Heart left ventricle (tissue), 13 donors: ENCODE data around the gene RAB3GAP2.

Source experiments
- POLR2A ChIP-seq, 2 donors: fragments of 450-650 bp; IDR thresholded peaks; one replicate each; pipeline ENCODE4 v1.6.1; 2017; ENCODE audit warnings: antibody characterized with exemption in 2 of 2, mild to moderate bottlenecking in 2 of 2, moderate library complexity in 2 of 2
- TF ChIP-seq, protein P1 (sequence below), 12 donors: fragments of 200-600 bp; sonication (generic) in 4 of 12; IDR thresholded peaks; one replicate each; pipeline versions ENCODE4 v1.5.0 to v1.8.0; 2018 to 2022; ENCODE audit warnings: antibody characterized with exemption in 12 of 12, mild to moderate bottlenecking in 5 of 12
- donor health status: ischemic (EF 13 %, LVEDD 7.1; RV severe dilation, severe dysfunction).
- donor health status: DM: no; HTN: yes; CAD: no.
- donor health status: DM: no; HTN: no; CAD: no.
- donor health status: ischemic (EF 25% LVEDD 6.9; RV normal size, moderate dysfunction).
- donor health status: ischemic (EF 25% LVEDD 5.7; RV mildly dilated, moderate dysfunction).
- donor health status: ischemic (EF 35%, LVEDD 5.7; RV mildly dilated, moderate dysfunction).
- donor health status: nonischemic (EF 11% LVEDD 7.7; RV severe dilation, severe dysfunction).
- donor health status: DM: yes; HTN: yes; CAD: no.
- donor health status: PGD.
- donor health status: ischemic (EF 29% LVEDD 5.4; RV normal size, mild dysfunction).
- donor health status: nonischemic (EF 23%, LVEDD 6.1; RV moderate dilation, normal function).

DNA sequence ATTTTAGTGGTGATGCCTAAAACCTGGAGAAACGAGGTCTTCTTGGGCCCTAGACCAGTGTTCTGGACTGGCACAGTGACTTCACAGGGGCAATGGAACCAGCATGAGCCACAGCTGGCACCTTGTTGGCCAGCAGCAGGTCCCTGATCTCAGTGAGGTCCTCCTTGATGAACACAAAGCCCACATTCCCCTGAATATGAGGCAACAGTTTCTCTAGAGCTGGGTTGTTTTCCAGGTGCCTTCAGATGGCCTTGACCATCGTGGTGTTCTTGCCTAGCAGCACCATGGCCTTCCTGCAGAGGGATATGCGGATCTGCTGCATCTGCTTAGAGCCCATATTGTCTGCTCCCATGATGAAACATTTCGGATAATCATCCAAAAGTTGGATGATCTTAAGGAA is 44.9 kb upstream of the RAB3GAP2 start:
- TF ChIP-seq, protein P1, sequence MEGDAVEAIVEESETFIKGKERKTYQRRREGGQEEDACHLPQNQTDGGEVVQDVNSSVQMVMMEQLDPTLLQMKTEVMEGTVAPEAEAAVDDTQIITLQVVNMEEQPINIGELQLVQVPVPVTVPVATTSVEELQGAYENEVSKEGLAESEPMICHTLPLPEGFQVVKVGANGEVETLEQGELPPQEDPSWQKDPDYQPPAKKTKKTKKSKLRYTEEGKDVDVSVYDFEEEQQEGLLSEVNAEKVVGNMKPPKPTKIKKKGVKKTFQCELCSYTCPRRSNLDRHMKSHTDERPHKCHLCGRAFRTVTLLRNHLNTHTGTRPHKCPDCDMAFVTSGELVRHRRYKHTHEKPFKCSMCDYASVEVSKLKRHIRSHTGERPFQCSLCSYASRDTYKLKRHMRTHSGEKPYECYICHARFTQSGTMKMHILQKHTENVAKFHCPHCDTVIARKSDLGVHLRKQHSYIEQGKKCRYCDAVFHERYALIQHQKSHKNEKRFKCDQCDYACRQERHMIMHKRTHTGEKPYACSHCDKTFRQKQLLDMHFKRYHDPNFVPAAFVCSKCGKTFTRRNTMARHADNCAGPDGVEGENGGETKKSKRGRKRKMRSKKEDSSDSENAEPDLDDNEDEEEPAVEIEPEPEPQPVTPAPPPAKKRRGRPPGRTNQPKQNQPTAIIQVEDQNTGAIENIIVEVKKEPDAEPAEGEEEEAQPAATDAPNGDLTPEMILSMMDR (IDR thresholded peaks at IDR 0.05) = no peak
- no peak for TF ChIP-seq POLR2A (IDR thresholded peaks at IDR 0.05)
